Stimulated activated CD4-positive, alpha-beta T cell treated with anti-CD3 and anti-CD28 coated beads, Interleukin-12 subunit alpha, Interleukin-12 subunit beta, amount 100 ng/mL, for 48 hours (primary cell): ENCODE results near the gene DPH2.

Experiments
- DNase-seq, 3 donors: peaks; one replicate each; pipeline ENCODE4 v3.0.0-alpha.2; 2020; ENCODE audit warnings: low read depth in 2 of 3, low spot score in 1 of 3

DPH2 gene

GRCh38 chr1:43981636-43982035 is 11.8 kb downstream of the DPH2 start:
- no peak for DNase-seq

- DNase-seq = no peak
Measured at GRCh38 chr1:43982241-43982640, 12.4 kb downstream of the DPH2 start.

- DNase-seq = no peak
Measured at GRCh38 chr1:43982808-43983207, 13.0 kb downstream of the DPH2 start.

- DNase-seq = no peak
Measured at GRCh38 chr1:43983253-43983899, 13.6 kb downstream of the DPH2 start.

- no peak for DNase-seq
Measured at GRCh38 chr1:43984855-43985254, 15.0 kb downstream of the DPH2 start.

- no peak for DNase-seq
Measured at GRCh38 chr1:43985984-43986595, 16.3 kb downstream of the DPH2 start.

GRCh38 chr1:43986712-43987111 is 16.9 kb downstream of the DPH2 start:
- DNase-seq = no peak

GRCh38 chr1:43987159-43987902 is 17.5 kb downstream of the DPH2 start:
- DNase-seq = no peak

- no peak for DNase-seq
Measured at GRCh38 chr1:43990271-43991199, 20.7 kb downstream of the DPH2 start.

GRCh38 chr1:43991200-43991475 is 21.3 kb downstream of the DPH2 start:
- DNase-seq = no peak

GRCh38 chr1:43991476-43992231 is 21.8 kb downstream of the DPH2 start, which contains the start of gene CCDC24:
CCDC24 (plus strand) TSS chr1:43991599; CDS start chr1:43991879, 280 bp downstream.
- DNase-seq = peak; percentile 46 to 70 (median 58)

- DNase-seq = no peak
Measured at GRCh38 chr1:43992232-43992995, 22.6 kb downstream of the DPH2 start.

GRCh38 chr1:43993206-43993914 is 23.6 kb downstream of the DPH2 start:
- DNase-seq = no peak

- no peak for DNase-seq
Measured at GRCh38 chr1:43994071-43994470, 24.3 kb downstream of the DPH2 start.

- no peak for DNase-seq
Measured at GRCh38 chr1:43994794-43995790, 25.3 kb downstream of the DPH2 start.

- DNase-seq = no peak
Measured at GRCh38 chr1:43995984-43996732, 26.3 kb downstream of the DPH2 start.

GRCh38 chr1:43996733-43997115 is 26.9 kb downstream of the DPH2 start:
- no peak for DNase-seq
